ENCODE measurements around the gene RUBCNL. TPM values are rescaled to one million over a fixed set of nuclear protein-coding genes. Genes with fewer than 3 reads are reported as not detected.

The RUBCNL gene
- total and polyA plus RNA-seq, 2 donors (not counting 3 experiments of a cell fraction or from before 2014, with no cell fraction given): not detected

DNA sequence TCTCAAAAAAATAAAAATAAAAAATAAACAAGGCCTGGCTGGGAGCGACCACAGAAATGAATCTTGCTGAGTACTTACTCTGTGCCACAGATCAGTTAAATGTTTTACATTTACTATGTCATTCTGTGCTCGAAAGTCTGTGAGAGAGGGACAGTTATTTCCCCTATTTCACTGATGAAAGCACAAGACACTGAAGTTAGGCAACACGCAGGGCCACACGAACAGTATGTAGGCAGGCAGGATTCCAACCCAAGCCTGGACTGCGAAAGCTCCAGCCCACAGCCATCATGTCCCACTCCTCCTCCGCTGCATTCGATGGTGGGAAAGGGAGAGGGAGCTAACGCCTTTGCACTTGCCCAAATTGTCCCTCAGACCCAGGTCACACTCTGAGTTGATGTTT, 34.2 kb downstream of the RUBCNL start:
- Histone ChIP-seq H3K9me3 (replicated peaks; ENCODE audit: control insufficient read depth, insufficient read depth, low read length) (no peaks in the 10 kb centered on the region), H3K9ac (replicated peaks; ENCODE audit: extremely low read depth, insufficient read depth, low read length) (no peak overlapping the region), H3K9me1 (replicated peaks; ENCODE audit: control insufficient read depth, extremely low read depth, insufficient read depth, low read length) (no peaks in the 10 kb centered on the region), H3K4me3 (replicated peaks in 1 of 3; ENCODE audit: insufficient read depth in 1 of 3, low read depth in 1 of 3, low read length in 3 of 3) (no peak overlapping the region), H3K79me2 (ENCODE audit: control insufficient read depth, insufficient read depth, low read length) (no peaks in the 10 kb centered on the region), H3K36me3 (ENCODE audit: control insufficient read depth in 2 of 2, extremely low read depth in 1 of 2, insufficient read depth in 2 of 2, low read length in 2 of 2) (no peaks in the 10 kb centered on the region), H3K4me1 (ENCODE audit: control insufficient read depth, extremely low read depth, insufficient read depth, low read length) (no peaks in the 10 kb centered on the region), H3K27me3 (ENCODE audit: control insufficient read depth in 2 of 2, insufficient read depth in 2 of 2, low read length in 2 of 2) (no peaks in the 10 kb centered on the region), H3K27ac (ENCODE audit: insufficient read depth, low read depth, low read length) (no peak overlapping the region), H3K4me2 (ENCODE audit: insufficient read depth, low read length) (no peak overlapping the region), H4K20me1 (replicated peaks; ENCODE audit: control insufficient read depth, extremely low read depth, insufficient read depth, low read length) (no peaks in the 10 kb centered on the region), H2AFZ (ENCODE audit: low read depth, low read length) (no peak overlapping the region)
- CTCF ChIA-PET: no interaction called here
- DNase-seq (ENCODE audit: low read depth, low spot score) (no peak), FAIRE-seq (no peak)
- POLR2A ChIA-PET: no interaction called here
- intact Hi-C loops (cut with micrococcal nuclease) (no loop called here), dilution Hi-C loops (cut with MboI; ENCODE audit: extremely low pct_ligation_motif_present, low sequenced_read_pairs) (no loop called here)
- TF ChIP-seq JUN (IDR thresholded peaks at IDR 0.05; ENCODE audit: borderline replicate concordance, insufficient read depth, insufficient read length, low read depth): no peak
- TF ChIP-seq, protein P1, sequence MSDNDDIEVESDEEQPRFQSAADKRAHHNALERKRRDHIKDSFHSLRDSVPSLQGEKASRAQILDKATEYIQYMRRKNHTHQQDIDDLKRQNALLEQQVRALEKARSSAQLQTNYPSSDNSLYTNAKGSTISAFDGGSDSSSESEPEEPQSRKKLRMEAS (IDR thresholded peaks at IDR 0.05; ENCODE audit: insufficient read depth, insufficient read length): no peak
- no peak for TF ChIP-seq GATA2 (IDR thresholded peaks at IDR 0.05; ENCODE audit: insufficient read depth, insufficient read length, low read depth, low read length)
- TF ChIP-seq, protein P2, sequence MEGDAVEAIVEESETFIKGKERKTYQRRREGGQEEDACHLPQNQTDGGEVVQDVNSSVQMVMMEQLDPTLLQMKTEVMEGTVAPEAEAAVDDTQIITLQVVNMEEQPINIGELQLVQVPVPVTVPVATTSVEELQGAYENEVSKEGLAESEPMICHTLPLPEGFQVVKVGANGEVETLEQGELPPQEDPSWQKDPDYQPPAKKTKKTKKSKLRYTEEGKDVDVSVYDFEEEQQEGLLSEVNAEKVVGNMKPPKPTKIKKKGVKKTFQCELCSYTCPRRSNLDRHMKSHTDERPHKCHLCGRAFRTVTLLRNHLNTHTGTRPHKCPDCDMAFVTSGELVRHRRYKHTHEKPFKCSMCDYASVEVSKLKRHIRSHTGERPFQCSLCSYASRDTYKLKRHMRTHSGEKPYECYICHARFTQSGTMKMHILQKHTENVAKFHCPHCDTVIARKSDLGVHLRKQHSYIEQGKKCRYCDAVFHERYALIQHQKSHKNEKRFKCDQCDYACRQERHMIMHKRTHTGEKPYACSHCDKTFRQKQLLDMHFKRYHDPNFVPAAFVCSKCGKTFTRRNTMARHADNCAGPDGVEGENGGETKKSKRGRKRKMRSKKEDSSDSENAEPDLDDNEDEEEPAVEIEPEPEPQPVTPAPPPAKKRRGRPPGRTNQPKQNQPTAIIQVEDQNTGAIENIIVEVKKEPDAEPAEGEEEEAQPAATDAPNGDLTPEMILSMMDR (IDR thresholded peaks at IDR 0.05; ENCODE audit: extremely low read depth in 1 of 2, insufficient read depth in 1 of 2, low read depth in 1 of 2, low read length in 2 of 2): no peak
- TF ChIP-seq EZH2 (IDR thresholded peaks at IDR 0.05; ENCODE audit: borderline replicate concordance, low read depth, low read length, severe bottlenecking): no peak
- no peak for TF ChIP-seq FOS (IDR thresholded peaks at IDR 0.05; ENCODE audit: borderline replicate concordance, insufficient read depth, low read length)
- TF ChIP-seq POLR2AphosphoS5 (IDR thresholded peaks at IDR 0.05; ENCODE audit: insufficient read depth, low read depth, low read length): no peak
- TF ChIP-seq MYC (IDR thresholded peaks at IDR 0.05; ENCODE audit: low read depth, low read length): no peak
- TF ChIP-seq POLR2A (IDR thresholded peaks at IDR 0.05; ENCODE audit: low read depth, low read length): no peak
- no TSS peak for BruUV-seq (replicated peaks)
